ENCODE results near the gene CENPVL2. TPM values are rescaled to one million over a fixed set of nuclear protein-coding genes. Genes with fewer than 3 reads are reported as not detected.
A peak's percentile ranks its signal among the peaks of the same experiment; 100 is the strongest.
"Not testable (repeated sequence)": the region's sequence is repeated elsewhere in the genome, so short reads cannot be mapped to it uniquely, and the experiment has no call there.

CENPVL2 gene
- under 1 TPM in 2 of 3 donors, not detected in 1; 0.18 to 0.24 TPM for polyA plus RNA-seq (ENCODE audit: insufficient read length in 3 of 3)

DNA sequence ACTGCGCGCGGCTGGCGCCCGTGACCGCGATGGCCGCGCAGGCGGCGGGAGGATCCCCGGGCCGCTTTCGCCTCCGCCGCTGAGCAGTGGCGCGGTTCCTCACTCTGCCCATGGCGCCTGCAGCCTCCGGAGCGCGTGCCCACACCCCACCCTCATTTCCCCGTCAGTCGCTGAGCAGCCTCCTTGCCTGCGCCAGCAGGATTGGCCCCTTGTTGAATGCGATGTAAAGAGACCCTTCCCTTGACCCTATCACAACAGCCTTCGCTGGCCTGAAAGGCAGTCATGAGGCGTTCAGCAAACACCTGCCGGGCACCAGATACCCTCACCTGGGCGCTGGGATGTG lies at the start of gene CENPVL2:
Gene CENPVL2 (minus strand): TSS at position 112 of the 343 bp plus-strand sequence. CDS start 0 bp downstream, at position 112.
- DNase-seq (ENCODE audit: low read depth in 3 of 3, low spot score in 2 of 3), result not testable (repeated sequence)

DNA sequence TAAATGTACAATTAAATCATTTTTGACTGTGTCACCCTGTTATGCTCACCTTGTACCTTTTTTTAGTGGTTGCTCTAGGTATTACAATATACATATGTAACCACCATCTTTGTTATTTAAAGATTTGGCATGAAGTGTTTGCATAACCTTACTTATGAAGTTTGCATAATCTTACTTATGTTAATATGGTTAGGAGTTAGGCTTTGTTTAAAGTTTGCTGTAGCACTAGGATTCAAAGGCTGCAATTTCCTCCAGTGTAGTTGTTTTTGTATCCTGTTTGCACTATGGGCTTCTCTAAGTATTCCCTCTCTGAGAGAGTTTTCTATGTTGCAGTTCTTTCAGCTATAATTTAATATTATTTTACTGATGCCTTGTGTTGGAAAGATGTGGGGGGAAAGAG lies 45.6 kb upstream of the CENPVL2 start:
- DNase-seq (ENCODE audit: low read depth in 3 of 3, low spot score in 2 of 3), result no peak

DNA sequence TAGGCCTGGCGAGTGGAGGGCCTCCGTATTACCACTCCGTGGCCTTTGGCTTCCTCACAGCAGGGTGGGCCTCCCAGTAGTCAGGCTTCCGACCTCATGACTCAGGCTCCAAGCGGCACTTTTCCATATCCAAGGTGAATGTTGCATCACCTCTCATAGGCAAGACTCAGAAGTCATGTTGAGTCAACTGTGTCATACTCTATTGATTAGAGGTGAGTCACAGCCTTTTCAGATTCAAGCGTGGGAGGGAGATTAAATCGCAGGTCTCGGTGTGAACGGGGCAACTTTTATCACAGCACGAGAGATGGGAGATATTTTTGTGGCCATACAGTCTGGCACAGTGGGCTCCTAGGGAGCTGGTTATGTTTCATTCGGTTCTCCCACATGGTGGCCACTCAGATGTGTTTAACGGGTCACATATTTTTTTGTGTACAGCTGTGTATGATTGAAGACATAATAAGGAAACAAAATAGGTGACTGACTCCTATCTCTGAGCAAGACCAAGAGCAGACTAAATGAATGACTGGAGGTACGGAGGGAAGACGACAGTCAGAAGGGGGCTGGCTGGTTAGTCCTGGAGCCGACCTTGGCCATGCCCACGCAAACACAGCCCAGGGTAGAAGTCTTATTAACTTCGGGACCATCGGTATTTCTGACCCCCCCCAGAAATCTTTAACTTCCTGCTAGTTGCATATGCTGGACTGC lies 30.5 kb upstream of the CENPVL2 start:
- not testable (repeated sequence) for DNase-seq (ENCODE audit: low read depth in 3 of 3, low spot score in 2 of 3)

DNA sequence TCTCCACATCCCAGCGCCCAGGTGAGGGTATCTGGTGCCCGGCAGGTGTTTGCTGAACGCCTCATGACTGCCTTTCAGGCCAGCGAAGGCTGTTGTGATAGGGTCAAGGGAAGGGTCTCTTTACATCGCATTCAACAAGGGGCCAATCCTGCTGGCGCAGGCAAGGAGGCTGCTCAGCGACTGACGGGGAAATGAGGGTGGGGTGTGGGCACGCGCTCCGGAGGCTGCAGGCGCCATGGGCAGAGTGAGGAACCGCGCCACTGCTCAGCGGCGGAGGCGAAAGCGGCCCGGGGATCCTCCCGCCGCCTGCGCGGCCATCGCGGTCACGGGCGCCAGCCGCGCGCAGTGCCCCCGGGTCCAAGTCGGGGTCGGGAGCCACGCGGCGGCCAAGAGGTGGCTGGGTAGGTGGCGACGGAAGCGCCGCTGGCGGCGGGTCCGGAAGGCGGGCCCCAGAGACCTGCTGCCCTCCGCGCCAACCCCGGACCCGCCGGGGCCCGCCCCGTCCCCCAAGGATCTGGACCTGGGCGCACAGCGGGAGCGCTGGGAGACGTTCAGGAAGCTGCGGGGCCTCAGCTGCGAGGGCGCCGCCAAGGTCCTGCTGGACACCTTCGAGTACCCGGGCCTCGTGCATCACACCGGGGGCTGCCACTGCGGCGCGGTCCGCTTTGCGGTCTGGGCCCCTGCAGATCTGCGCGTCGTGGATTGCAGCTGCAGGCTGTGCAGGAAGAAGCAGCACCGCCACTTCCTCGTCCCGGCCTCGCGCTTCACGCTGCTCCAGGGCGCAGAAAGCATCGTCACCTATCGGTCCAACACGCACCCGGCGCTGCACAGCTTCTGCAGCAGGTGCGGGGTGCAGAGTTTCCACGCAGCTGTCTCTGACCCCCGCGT lies 27.9 kb upstream of the CENPVL2 start, which contains the start of gene CENPVL1:
Gene CENPVL1 (plus strand): TSS at position 236 of the 888 bp plus-strand sequence. CDS start 0 bp downstream, at position 236.
- not testable (repeated sequence) for DNase-seq (ENCODE audit: low read depth in 3 of 3, low spot score in 2 of 3)

DNA sequence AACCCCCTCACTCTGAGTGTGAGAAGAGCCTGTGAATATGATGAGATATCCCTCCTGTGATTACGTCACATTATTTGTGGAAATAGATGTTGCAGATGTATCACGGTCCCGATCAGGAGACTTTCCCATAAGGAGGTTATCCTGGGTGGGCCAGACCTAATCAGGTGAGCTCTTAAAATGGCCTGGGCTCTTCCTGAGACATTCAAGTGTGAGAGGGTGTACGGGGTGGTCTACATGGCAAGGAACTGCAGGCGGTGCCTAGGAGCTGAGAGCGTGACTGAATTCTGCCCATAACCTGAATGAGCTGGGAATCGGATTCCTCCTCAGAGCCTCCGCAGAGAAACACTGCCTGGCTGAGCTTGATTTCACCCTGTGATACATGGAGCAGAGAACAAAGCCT lies 14.8 kb upstream of the CENPVL2 start:
- no peak for DNase-seq (ENCODE audit: low read depth in 3 of 3, low spot score in 2 of 3)

DNA sequence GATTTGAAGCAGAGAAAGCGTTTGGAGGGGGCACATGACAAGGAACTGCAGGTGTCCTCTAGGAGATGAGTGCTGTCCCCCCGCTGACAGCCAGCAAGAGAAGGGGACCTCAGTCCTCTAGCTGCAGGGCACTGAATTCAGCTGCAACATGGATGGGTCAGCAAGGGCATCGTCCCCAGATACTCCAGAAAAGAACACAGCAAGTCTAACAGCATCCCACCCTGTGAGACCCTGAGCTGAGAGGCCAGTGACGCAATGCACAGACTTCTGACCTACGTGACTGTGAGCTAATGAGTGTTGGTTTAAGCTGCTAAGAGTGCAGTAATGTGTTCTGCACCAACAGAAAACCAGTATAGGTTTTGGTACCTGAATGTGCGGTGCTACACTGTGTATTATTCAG lies 11.6 kb upstream of the CENPVL2 start:
- DNase-seq (ENCODE audit: low read depth in 3 of 3, low spot score in 2 of 3), result no peak

DNA sequence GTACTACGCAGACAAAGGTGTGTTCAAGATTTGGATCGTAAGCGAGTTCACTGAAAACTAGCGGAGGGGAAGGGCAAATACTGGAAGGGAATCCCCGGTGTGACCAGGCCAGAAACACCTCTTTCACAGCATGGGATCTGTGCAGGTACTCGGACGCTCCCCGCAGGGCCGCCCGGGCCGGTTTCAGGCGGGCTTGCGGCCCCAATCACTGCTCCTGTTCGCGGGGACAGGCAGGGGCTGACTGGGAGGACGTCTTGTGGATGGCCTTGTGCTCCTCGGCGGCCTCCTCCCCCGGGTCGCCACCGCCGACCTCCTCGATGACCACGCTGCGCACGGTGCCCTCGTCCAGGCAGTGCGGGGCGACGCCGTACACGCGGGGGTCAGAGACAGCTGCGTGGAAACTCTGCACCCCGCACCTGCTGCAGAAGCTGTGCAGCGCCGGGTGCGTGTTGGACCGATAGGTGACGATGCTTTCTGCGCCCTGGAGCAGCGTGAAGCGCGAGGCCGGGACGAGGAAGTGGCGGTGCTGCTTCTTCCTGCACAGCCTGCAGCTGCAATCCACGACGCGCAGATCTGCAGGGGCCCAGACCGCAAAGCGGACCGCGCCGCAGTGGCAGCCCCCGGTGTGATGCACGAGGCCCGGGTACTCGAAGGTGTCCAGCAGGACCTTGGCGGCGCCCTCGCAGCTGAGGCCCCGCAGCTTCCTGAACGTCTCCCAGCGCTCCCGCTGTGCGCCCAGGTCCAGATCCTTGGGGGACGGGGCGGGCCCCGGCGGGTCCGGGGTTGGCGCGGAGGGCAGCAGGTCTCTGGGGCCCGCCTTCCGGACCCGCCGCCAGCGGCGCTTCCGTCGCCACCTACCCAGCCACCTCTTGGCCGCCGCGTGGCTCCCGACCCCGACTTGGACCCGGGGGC lies 567 bp downstream of the CENPVL2 start:
- DNase-seq (ENCODE audit: low read depth in 3 of 3, low spot score in 2 of 3), result not testable (repeated sequence)

DNA sequence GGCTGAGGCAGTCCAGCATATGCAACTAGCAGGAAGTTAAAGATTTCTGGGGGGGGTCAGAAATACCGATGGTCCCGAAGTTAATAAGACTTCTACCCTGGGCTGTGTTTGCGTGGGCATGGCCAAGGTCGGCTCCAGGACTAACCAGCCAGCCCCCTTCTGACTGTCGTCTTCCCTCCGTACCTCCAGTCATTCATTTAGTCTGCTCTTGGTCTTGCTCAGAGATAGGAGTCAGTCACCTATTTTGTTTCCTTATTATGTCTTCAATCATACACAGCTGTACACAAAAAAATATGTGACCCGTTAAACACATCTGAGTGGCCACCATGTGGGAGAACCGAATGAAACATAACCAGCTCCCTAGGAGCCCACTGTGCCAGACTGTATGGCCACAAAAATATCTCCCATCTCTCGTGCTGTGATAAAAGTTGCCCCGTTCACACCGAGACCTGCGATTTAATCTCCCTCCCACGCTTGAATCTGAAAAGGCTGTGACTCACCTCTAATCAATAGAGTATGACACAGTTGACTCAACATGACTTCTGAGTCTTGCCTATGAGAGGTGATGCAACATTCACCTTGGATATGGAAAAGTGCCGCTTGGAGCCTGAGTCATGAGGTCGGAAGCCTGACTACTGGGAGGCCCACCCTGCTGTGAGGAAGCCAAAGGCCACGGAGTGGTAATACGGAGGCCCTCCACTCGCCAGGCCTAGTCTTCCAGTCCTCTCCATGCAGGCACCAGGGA lies 2.8 kb downstream of the CENPVL2 start:
- not testable (repeated sequence) for DNase-seq (ENCODE audit: low read depth in 3 of 3, low spot score in 2 of 3)

DNA sequence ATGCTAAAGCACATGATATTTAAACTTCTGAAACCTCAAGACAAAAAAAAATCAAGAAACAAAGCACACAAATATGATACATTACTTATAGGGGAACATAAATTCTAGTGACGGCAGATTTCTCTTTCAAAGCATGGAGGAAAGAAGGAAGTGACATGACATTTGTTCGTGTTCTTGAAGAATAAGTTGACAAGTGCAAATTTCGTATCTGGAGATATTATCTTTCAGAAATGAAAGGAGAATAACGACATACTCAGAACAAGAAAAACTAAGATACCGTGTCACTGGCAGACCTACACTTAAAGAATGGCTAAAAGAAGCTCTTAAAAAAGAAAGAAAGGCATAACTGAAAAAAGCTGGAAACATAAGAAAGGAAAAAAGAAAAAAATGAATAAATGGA lies 16.6 kb downstream of the CENPVL2 start:
- DNase-seq (ENCODE audit: low read depth in 3 of 3, low spot score in 2 of 3), result no peak

DNA sequence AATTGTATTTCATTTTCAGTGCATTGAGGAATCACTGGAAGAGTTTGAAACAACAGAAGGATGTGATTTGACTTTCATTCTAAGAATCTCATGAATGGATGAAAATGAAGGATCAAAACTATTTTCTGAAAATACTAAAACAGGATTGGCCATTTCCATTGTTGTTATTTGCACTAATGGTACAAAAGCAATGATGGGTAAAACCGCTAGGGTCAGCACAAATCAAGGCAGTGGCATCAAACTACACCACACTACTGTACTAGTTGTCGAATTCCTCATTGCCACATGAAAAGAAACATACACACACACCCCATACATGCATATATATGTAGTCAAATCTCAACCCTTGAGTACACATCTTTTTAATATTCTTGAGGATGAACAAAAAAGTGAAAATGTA lies 39.3 kb downstream of the CENPVL2 start:
- no peak for DNase-seq (ENCODE audit: low read depth in 3 of 3, low spot score in 2 of 3)

DNA sequence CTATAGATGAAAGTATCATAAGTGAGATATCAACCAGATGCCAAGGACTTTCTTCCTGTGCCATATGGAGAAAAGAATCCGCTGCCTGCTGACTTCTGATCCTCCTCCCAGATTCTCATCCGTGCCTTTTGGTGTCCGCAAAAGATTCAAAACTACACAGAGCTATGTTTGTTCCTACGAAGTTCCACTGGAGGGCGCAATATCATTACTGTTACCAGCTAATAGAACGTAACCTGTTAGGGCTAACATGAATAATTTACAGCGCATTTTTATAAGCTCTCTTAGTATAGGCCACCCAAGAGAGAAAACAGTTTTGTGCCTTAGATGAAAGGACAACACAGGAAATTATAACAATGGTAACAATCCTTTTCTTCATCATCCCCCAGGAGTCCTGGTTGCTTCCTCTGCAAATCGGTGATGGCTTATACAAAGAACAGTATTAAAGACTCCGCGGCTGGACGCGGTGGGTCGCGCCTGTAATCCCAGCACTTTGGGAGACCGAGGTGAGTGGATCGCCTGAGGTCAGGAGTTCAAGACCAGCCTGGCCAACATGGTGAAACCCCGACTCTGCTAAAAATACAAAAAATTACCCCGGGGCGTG lies 41.1 kb downstream of the CENPVL2 start:
- peak in 2 of 3 donors; percentile 10 for DNase-seq (ENCODE audit: low read depth in 3 of 3, low spot score in 2 of 3)

DNA sequence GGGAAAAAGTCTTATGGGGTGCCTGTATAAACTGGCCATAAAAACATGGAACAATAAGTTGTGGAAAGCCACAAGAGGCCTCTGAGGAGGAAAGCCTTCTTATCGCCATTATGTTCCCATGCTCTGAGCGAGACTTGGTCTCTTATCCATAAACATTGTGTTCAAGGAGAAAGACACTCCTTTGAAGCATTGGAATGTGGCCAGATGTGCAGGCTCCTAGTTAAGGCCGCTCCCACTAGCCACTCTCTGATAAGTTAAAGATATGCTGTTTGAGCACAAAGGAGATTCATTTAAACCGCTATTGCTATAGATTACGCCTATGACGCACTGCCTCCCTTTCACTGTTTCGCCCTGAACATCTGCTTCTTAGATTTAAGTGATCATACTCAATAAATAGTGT lies 46.1 kb downstream of the CENPVL2 start:
- DNase-seq (ENCODE audit: low read depth in 3 of 3, low spot score in 2 of 3), result not testable (repeated sequence)

Other genes with a start within 250 kb of the CENPVL2 start
- 10 to 100 TPM; 13.3 to 15.6 (median 14.4) TPM for gene NUDT11, start 186.2 kb downstream of the CENPVL2 start, polyA plus RNA-seq (ENCODE audit: insufficient read length in 3 of 3)
- gene CENPVL3, start 63.9 kb downstream of the CENPVL2 start, polyA plus RNA-seq (ENCODE audit: insufficient read length in 3 of 3), result 1 to 10 TPM; 1.6 to 1.8 (median 1.7) TPM
- gene CENPVL1, start 27.7 kb upstream of the CENPVL2 start, polyA plus RNA-seq (ENCODE audit: insufficient read length in 3 of 3), result under 1 TPM in 2 of 3 donors, not detected in 1; 0.18 to 0.24 TPM
- 10 to 100 TPM; 23.4 to 24.8 (median 24.4) TPM for gene GSPT2, start 60.6 kb upstream of the CENPVL2 start, polyA plus RNA-seq (ENCODE audit: insufficient read length in 3 of 3)
- 100 to 1,000 TPM; 339 to 348 (median 343) TPM for gene MAGED1, start 210.8 kb upstream of the CENPVL2 start, polyA plus RNA-seq (ENCODE audit: insufficient read length in 3 of 3)

All from right renal cortex interstitium (tissue), 3 donors.